Esophagus squamous epithelium (tissue), 5 donors: ENCODE measurements around the gene HNRNPD. TPM values are rescaled to one million over a fixed set of nuclear protein-coding genes. Genes with fewer than 3 reads are reported as not detected.
A peak's percentile ranks its signal among the peaks of the same experiment; 100 is the strongest.

Experiments used
- DNase-seq: peaks from one replicate; lab custom pipeline; 2025; lab: John Stamatoyannopoulos, UW
- H3K27ac ChIP-seq, 4 donors: fragments of 200-600 bp; sonication (generic); one replicate each; pipeline ENCODE4 v1.5.1; 2016 to 2019; ENCODE audit warnings: mild to moderate bottlenecking in 1 of 4
- H3K27me3 ChIP-seq, 4 donors: fragments of 200-600 bp; sonication (generic); 1 replicate in 3 of 4; 2 replicates in 1 of 4; pipeline versions ENCODE4 v1.5.1 to v1.6.0; 2017 to 2021; ENCODE audit warnings: antibody characterized with exemption in 1 of 4
- H3K36me3 ChIP-seq, 3 donors: fragments of 200-600 bp; sonication (generic); one replicate each; pipeline ENCODE4 v1.5.1; 2016 to 2019
- H3K4me1 ChIP-seq, 3 donors: fragments of 200-600 bp; sonication (generic); one replicate each; pipeline ENCODE4 v1.5.1; 2017 to 2019
- H3K4me3 ChIP-seq, 4 donors: fragments of 200-600 bp; sonication (generic); 1 replicate in 3 of 4; 2 replicates in 1 of 4; pipeline ENCODE4 v1.5.1; 2016 to 2019; ENCODE audit warnings: mild to moderate bottlenecking in 2 of 4, moderate library complexity in 1 of 4
- H3K9me3 ChIP-seq, 3 donors: fragments of 200-600 bp; sonication (generic); one replicate each; pipeline ENCODE4 v1.5.1; 2016 to 2019
- POLR2A ChIP-seq, 4 donors: fragments of 450-650 bp; IDR thresholded peaks; one replicate each; pipeline ENCODE4 v1.6.1; 2017; ENCODE audit warnings: antibody characterized with exemption in 4 of 4, mild to moderate bottlenecking in 4 of 4, moderate library complexity in 3 of 4
- WGBS, 2 donors: methylation state at CpG; one replicate each; pipeline ENCODE4 v1.1.5; 2018; 5-methylcytosine and 5-hydroxymethylcytosine counted together
- intact Hi-C: fragments of 100-400 bp; cut with DNase I; formaldehyde crosslinking; loops from one replicate; pipeline ENCODE4 v1.15.0; 2022
- total RNA-seq, 4 donors: library from RNA; depleted of rRNA; stranded (reverse); fragments of >200 nt; gene quantifications; one replicate each; pipeline ENCODE4 v1.1.0, GENCODE V29; 2016
- TF ChIP-seq, protein P1 (sequence below), 6 experiments: fragments of 450-650 bp in 4 of 6; fragments of 200-600 bp in 2 of 6; sonication (generic) in 2 of 6; IDR thresholded peaks; one replicate each; pipeline ENCODE4 v1.5.1; 2016 to 2019; ENCODE audit warnings: antibody characterized with exemption in 6 of 6, mild to moderate bottlenecking in 4 of 6, moderate library complexity in 4 of 6
- donor health status: DM: yes; HTN: yes; CAD: no.

The HNRNPD gene
- total RNA-seq, 4 donors from 2014 or later, result 49.9 to 105 (median 71.0) TPM

DNA sequence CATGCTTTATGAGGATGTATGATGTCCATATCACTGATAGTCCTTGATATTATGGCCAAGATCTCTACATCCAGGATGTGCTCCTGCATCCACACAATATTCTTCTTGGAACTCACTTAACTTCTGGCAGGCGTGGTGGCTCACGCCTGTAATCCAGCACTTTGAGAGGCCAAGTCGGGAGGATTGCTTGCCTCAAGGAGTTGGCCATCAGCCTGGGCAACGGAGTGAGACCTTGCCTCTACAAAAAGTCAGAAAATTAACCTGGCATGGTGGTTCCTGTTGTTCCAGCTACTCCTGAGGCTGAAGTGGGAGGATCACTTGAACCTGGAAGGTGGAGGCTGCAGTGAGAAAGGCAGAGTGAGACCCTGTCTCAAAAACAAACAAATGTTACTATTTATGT is 2.3 kb upstream of the HNRNPD start:
- Histone ChIP-seq H3K27ac (no peak overlapping the region), H3K9me3 (no peaks in the 10 kb centered on the region), H3K27me3 (no peaks in the 10 kb centered on the region), H3K4me3 (no peak overlapping the region), H3K36me3 (no peaks in the 10 kb centered on the region), H3K4me1 (peaks cover 7 to 45% (median 13%) of the 10 kb centered on the region in 3 donors)
- intact Hi-C loops, result no loop called here
- TF ChIP-seq, protein P1, sequence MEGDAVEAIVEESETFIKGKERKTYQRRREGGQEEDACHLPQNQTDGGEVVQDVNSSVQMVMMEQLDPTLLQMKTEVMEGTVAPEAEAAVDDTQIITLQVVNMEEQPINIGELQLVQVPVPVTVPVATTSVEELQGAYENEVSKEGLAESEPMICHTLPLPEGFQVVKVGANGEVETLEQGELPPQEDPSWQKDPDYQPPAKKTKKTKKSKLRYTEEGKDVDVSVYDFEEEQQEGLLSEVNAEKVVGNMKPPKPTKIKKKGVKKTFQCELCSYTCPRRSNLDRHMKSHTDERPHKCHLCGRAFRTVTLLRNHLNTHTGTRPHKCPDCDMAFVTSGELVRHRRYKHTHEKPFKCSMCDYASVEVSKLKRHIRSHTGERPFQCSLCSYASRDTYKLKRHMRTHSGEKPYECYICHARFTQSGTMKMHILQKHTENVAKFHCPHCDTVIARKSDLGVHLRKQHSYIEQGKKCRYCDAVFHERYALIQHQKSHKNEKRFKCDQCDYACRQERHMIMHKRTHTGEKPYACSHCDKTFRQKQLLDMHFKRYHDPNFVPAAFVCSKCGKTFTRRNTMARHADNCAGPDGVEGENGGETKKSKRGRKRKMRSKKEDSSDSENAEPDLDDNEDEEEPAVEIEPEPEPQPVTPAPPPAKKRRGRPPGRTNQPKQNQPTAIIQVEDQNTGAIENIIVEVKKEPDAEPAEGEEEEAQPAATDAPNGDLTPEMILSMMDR (IDR thresholded peaks at IDR 0.05), result no peak
- no peak for TF ChIP-seq POLR2A (IDR thresholded peaks at IDR 0.05)
- no peak for DNase-seq
- WGBS, 2 donors, result 31 to 41% methylated on average over 3 to 4 of the region's 4 CpGs

GRCh38 chr4:82373486-82373815 is 340 bp downstream of the HNRNPD start:
- WGBS, 2 donors, result 0% methylated on average over 13 to 16 of the region's 50 CpGs
- Histone ChIP-seq H3K4me1 (peaks cover 21 to 57% (median 40%) of the 10 kb centered on the region in 3 donors), H3K4me3 (peak overlapping the region; percentile 76 to 97 (median 90)), H3K36me3 (peaks cover 0 to 18% (median 0%) of the 10 kb centered on the region in 3 donors), H3K9me3 (no peaks in the 10 kb centered on the region), H3K27ac (peak overlapping the region; percentile 99 to 100 (median 100)), H3K27me3 (no peaks in the 10 kb centered on the region)
- TF ChIP-seq POLR2A (IDR thresholded peaks at IDR 0.05), result no peak
- TF ChIP-seq, protein P1 (IDR thresholded peaks at IDR 0.05), result peak in 1 of 6 experiments; percentile 6
- intact Hi-C loops, result loop anchor here (2.0 kb wide), 1 partner anchor 55 kb away; no protein-coding TSS in a partner anchor
- no peak for DNase-seq

GRCh38 chr4:82372517-82373485 is 990 bp downstream of the HNRNPD start:
- peaks cover 21 to 64% (median 46%) of the 10 kb centered on the region in 3 donors for H3K4me1 ChIP-seq
- H3K9me3 ChIP-seq, result no peaks in the 10 kb centered on the region
- H3K27ac ChIP-seq, result peak overlapping the region; percentile 99 to 100 (median 100)
- DNase-seq, result peak; percentile 3
- 1% methylated on average over 36 to 37 of the region's 37 CpGs for WGBS, 2 donors
- intact Hi-C loops, result loop anchor here (2.0 kb wide), 1 partner anchor 56 kb away; no protein-coding TSS in a partner anchor
- TF ChIP-seq POLR2A (IDR thresholded peaks at IDR 0.05), result no peak
- TF ChIP-seq, protein P1 (IDR thresholded peaks at IDR 0.05), result no peak
- H3K4me3 ChIP-seq, result peak overlapping the region; percentile 76 to 97 (median 90)
- no peaks in the 10 kb centered on the region for H3K27me3 ChIP-seq
- H3K36me3 ChIP-seq, result peaks cover 0 to 24% (median 0%) of the 10 kb centered on the region in 3 donors

DNA sequence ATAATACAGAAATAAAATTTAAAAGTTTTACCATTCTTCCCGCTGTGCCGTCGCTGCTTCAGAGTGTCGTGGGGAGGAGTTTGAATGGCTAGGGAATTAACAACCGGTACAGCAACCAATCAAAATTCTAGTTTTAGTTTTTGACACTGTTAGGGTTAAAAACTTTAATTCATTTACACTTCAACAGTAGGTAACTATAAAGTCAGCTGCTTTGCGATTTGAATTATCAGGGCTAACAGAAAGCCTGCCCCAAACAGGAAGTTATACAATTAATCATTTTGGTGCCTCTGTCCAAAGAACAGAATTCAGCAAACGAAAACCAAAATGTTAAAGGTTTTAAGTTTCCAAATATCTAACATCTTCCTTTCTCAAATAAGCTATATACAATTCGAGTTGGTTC is 2.3 kb downstream of the HNRNPD start:
- peak overlapping the region in 3 of 4 donors; percentile 23 to 100 (median 99) for H3K27ac ChIP-seq
- DNase-seq, result no peak
- no peaks in the 10 kb centered on the region for H3K27me3 ChIP-seq
- peaks cover 0 to 37% (median 2%) of the 10 kb centered on the region in 3 donors for H3K36me3 ChIP-seq
- WGBS, 2 donors, result 0 to 1% methylated on average over 8 of the region's 8 CpGs
- no peaks in the 10 kb centered on the region for H3K9me3 ChIP-seq
- H3K4me1 ChIP-seq, result peaks cover 21 to 76% (median 59%) of the 10 kb centered on the region in 3 donors
- intact Hi-C loops, result no loop called here
- H3K4me3 ChIP-seq, result peak overlapping the region; percentile 76 to 97 (median 90)
- no peak for TF ChIP-seq POLR2A (IDR thresholded peaks at IDR 0.05)
- TF ChIP-seq, protein P1 (IDR thresholded peaks at IDR 0.05), result no peak
